K562 treated with DMSO at 1 percent for 48 hours (cell line): ENCODE data around the gene NPFFR1. TPM values are rescaled to one million over a fixed set of nuclear protein-coding genes. Genes with fewer than 3 reads are reported as not detected.

Experiments
- total RNA-seq: library from RNA; unstranded; fragments of 300-600 nt; gene quantifications from 2 replicates; pipeline ENCODE4 v1.2.3, GENCODE V29; 2022; ENCODE audit warnings: low replicate concordance; ENCODE audit errors: extremely low read depth

Gene NPFFR1
- not detected in 2 replicates for total RNA-seq

GRCh38 chr10:70283445-70284399, at the start of gene NPFFR1:
TSS of gene NPFFR1 (minus strand) at chr10:70284004. CDS start at chr10:70283676, 328 bp downstream.

GRCh38 chr10:70233109-70233938, 50.5 kb downstream of the NPFFR1 start, which contains the start of gene PPA1:
TSS of gene PPA1 (minus strand) at chr10:70233429. CDS start at chr10:70233327, 102 bp downstream.

Other genes starting within 250 kb of the NPFFR1 start
- not detected in 2 replicates for gene MACROH2A2, start 231.2 kb downstream of the NPFFR1 start, total RNA-seq
- not detected in 2 replicates for gene AIFM2, start 151.2 kb downstream of the NPFFR1 start, total RNA-seq
- gene TYSND1, start 137.3 kb downstream of the NPFFR1 start, total RNA-seq: not detected in 2 replicates
- gene SAR1A, start 113.5 kb downstream of the NPFFR1 start, total RNA-seq: not detected in 2 replicates
- not detected in 2 replicates for gene PPA1, start 50.6 kb downstream of the NPFFR1 start, total RNA-seq
- not detected in 2 replicates for gene LRRC20, start 98.6 kb upstream of the NPFFR1 start, total RNA-seq
- gene EIF4EBP2, start 120.1 kb upstream of the NPFFR1 start, total RNA-seq: 63.7 TPM in 1 of 2 replicates, not detected in the other
- not detected in 2 replicates for gene NODAL, start 157.7 kb upstream of the NPFFR1 start, total RNA-seq
- gene PALD1, start 194.8 kb upstream of the NPFFR1 start, total RNA-seq: not detected in 2 replicates